ENCODE data around the gene CTRL.

Gene CTRL

GRCh38 chr16:67963662-67964321 lies 32.1 kb upstream of the CTRL start:
- no peak overlapping the region for H3K27ac Mint-ChIP-seq
- H3K4me3 Mint-ChIP-seq: no peak overlapping the region
- H3K9me3 Mint-ChIP-seq: no peaks in the 10 kb centered on the region
- peaks cover 8% of the 10 kb centered on the region for H3K27me3 Mint-ChIP-seq (ENCODE audit: low read depth, poor library complexity)
- peaks cover 24% of the 10 kb centered on the region for H3K36me3 Mint-ChIP-seq (ENCODE audit: low read depth)
- no peak for TF ChIP-seq CTCF (IDR thresholded peaks at IDR 0.05)
- DNase-seq: no peak
- H3K4me1 Mint-ChIP-seq: peaks cover 45% of the 10 kb centered on the region

- no peaks in the 10 kb centered on the region for H3K9me3 Mint-ChIP-seq
- no peak overlapping the region for H3K27ac Mint-ChIP-seq
- H3K36me3 Mint-ChIP-seq (ENCODE audit: low read depth): peaks cover 29% of the 10 kb centered on the region
- H3K4me3 Mint-ChIP-seq: no peak overlapping the region
- H3K27me3 Mint-ChIP-seq (ENCODE audit: low read depth, poor library complexity): peaks cover 10% of the 10 kb centered on the region
- H3K4me1 Mint-ChIP-seq: peaks cover 45% of the 10 kb centered on the region
- no peak for DNase-seq
- TF ChIP-seq CTCF (IDR thresholded peaks at IDR 0.05): no peak
Observed at GRCh38 chr16:67963292-67963661, 31.6 kb upstream of the CTRL start.

GRCh38 chr16:67962135-67962534 lies 30.5 kb upstream of the CTRL start:
- H3K36me3 Mint-ChIP-seq (ENCODE audit: low read depth): peaks cover 32% of the 10 kb centered on the region
- peaks cover 36% of the 10 kb centered on the region for H3K4me1 Mint-ChIP-seq
- no peak for DNase-seq
- H3K4me3 Mint-ChIP-seq: no peak overlapping the region
- no peaks in the 10 kb centered on the region for H3K9me3 Mint-ChIP-seq
- peaks cover 8% of the 10 kb centered on the region for H3K27me3 Mint-ChIP-seq (ENCODE audit: low read depth, poor library complexity)
- H3K27ac Mint-ChIP-seq: no peak overlapping the region
- no peak for TF ChIP-seq CTCF (IDR thresholded peaks at IDR 0.05)

- DNase-seq: no peak
- H3K27ac Mint-ChIP-seq: no peak overlapping the region
- no peaks in the 10 kb centered on the region for H3K9me3 Mint-ChIP-seq
- H3K4me1 Mint-ChIP-seq: peaks cover 30% of the 10 kb centered on the region
- H3K36me3 Mint-ChIP-seq (ENCODE audit: low read depth): peaks cover 32% of the 10 kb centered on the region
- no peak for TF ChIP-seq CTCF (IDR thresholded peaks at IDR 0.05)
- peaks cover 6% of the 10 kb centered on the region for H3K27me3 Mint-ChIP-seq (ENCODE audit: low read depth, poor library complexity)
- H3K4me3 Mint-ChIP-seq: no peak overlapping the region
Observed at GRCh38 chr16:67961551-67961957, 29.9 kb upstream of the CTRL start.

- no peak for DNase-seq
- no peak overlapping the region for H3K4me3 Mint-ChIP-seq
- H3K27ac Mint-ChIP-seq: no peak overlapping the region
Observed at GRCh38 chr16:67959536-67960329, 28.1 kb upstream of the CTRL start.

More at GRCh38 chr16:67959536-67960329, 28.1 kb upstream of the CTRL start:
- Mint-ChIP-seq H3K27me3 (ENCODE audit: low read depth, poor library complexity) (peaks cover 6% of the 10 kb centered on the region), H3K9me3 (no peaks in the 10 kb centered on the region), H3K4me1 (peaks cover 19% of the 10 kb centered on the region), H3K36me3 (ENCODE audit: low read depth) (peaks cover 32% of the 10 kb centered on the region)
- TF ChIP-seq CTCF (IDR thresholded peaks at IDR 0.05): no peak
